ENCODE measurements around the gene RTN4RL1.

GRCh38 chr17:1898872-1899271 is 126.3 kb downstream of the RTN4RL1 start:
- TF ChIP-seq CTCF (IDR thresholded peaks at IDR 0.05), result no peak
- TF ChIP-seq EP300 (IDR thresholded peaks at IDR 0.05), result no peak
- TF ChIP-seq POLR2AphosphoS5 (IDR thresholded peaks at IDR 0.05), result no peak
- no peak for TF ChIP-seq POLR2A (IDR thresholded peaks at IDR 0.05; ENCODE audit: low read depth)

Measured in esophagus muscularis mucosa (tissue), 4 donors.